HG03442 (cell line): ENCODE results near the gene CRYAA.

Experiments
- ATAC-seq: cut with Tn5 transposase; IDR thresholded peaks from one replicate; pipeline ENCODE4 v1.9.1; 2021; ENCODE audit warnings: mild to moderate bottlenecking, moderate library complexity; ENCODE audit not compliant: unreplicated experiment

The CRYAA gene

GRCh38 chr21:43198376-43198775 is 29.6 kb downstream of the CRYAA start:
- no peak for ATAC-seq

- ATAC-seq: no peak
Observed at GRCh38 chr21:43201491-43201890, 32.7 kb downstream of the CRYAA start.

- no peak for ATAC-seq
Observed at GRCh38 chr21:43203591-43203990, 34.8 kb downstream of the CRYAA start.

DNA sequence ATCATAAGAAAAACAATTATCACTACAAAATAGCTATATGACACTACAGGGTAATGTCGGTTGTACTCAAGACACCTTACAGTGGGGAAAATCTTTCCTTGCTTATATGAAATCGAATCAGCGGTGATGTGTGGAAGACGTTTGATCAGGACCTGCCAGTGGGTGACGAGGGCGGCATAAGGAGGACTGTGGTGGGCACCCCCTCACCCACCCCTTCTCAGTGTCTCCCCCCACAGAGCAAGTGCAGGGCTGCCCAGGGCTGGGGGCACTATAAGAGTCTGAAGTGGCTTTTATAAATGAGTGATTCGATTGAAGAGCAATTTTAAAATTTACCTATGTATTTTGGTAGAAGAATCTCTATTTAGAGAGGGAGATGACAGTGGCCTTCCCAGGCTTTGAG is 35.8 kb downstream of the CRYAA start:
- no peak for ATAC-seq

DNA sequence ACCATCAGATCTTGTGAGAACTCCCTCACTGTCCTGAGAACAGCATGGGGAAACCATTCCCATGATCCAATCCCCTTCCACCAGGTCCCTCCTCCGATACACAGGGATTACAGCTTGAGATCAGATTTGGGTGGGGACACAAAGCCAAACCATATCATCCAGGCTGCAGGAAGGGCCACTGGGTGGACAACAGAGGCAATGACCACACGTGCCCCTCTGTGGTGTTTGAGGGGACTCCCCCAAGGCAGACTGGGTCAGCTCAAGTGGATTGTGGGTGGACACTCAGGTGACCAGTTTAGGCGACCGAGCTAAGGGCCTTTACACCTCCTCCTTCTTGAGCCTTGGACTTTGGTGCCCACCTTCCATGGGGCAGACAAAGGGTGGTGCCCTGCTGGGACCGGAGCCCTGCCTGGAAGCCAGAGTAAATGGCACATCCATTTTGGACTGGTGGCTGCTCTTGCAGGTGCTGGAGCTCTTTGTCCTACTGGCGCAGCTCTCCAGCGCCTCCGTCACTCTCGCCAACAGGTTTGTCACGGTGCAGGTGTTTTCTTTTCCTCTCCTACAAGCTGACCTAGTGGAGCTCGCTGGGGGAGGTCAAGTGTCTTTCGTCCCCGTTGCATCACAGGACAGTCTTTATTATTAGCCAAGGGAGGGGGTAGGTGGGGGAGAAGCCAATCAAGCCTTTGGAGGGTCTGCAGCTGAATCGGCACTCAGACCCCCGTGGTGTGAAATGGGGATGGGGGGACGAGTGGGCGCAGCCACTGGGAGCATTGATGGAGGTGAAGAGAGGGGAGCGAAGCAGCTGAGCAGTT is 37.6 kb downstream of the CRYAA start:
- no peak for ATAC-seq

GRCh38 chr21:43207043-43207315 is 38.2 kb downstream of the CRYAA start:
- no peak for ATAC-seq

DNA sequence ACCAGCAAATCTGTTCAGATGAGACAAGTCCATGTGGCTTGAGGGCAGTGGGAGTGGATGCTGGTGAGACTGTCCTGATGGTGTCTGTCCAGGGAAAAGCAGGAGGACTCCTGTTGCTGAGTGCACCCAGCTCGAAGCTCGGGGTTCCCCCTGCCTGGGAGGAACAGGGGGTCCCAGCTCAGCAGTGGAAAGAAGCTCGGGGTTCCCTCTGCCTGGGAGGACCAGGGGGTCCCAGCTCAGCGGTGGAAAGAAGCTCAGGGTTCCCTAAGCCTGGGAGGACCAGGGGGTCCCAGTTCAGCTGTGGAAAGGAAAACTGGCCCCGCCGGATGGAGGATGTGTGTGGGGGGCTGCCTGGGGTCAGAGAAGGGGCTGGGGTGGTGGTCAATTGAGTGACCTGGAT is 39.1 kb downstream of the CRYAA start:
- ATAC-seq: no peak

GRCh38 chr21:43208561-43209332 is 39.9 kb downstream of the CRYAA start:
- no peak for ATAC-seq

DNA sequence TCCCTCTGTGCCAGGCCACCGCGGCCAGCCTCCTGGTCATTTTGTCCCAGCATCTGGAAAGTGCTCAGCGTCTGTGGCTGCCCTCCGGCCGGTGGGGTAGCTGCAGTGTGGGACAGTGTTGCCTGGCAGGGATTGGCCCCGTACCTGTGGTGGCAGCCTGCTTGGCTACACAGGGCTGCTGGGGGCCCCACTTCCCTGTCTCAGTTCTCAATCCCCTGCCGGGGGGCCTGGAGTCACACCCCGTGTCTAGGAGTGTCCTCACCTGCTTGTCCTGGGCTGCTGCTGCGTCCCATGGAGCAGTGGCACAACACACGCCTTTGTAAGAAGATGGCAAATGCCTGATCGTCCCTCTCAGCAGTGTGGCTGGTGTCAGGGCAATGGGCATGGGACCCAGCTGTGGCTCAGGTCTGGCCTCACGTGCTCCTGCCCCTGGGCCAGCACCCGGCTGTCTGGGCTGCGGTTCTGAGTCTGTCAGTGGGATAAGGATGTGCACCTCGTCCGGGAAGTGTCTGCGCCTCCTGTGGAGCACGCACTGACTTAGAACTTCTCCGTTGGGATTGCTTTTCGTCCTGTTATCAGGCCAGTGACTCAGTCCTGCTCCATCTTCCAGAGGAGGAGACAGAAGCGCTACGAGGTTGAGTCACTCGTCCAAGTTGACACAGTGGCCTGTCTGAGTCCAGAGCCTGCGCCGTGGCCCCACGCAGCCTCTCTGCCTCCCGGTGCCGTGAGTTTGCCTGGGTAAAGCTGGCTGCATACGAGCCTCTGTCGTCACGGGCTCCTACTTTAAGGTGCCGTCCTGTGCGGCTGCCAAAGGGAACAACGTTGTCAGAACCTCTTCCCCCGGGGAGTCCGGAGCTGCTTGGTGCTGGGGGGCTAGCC is 41.0 kb downstream of the CRYAA start:
- ATAC-seq: no peak

GRCh38 chr21:43210454-43211071 is 41.8 kb downstream of the CRYAA start:
- no peak for ATAC-seq

DNA sequence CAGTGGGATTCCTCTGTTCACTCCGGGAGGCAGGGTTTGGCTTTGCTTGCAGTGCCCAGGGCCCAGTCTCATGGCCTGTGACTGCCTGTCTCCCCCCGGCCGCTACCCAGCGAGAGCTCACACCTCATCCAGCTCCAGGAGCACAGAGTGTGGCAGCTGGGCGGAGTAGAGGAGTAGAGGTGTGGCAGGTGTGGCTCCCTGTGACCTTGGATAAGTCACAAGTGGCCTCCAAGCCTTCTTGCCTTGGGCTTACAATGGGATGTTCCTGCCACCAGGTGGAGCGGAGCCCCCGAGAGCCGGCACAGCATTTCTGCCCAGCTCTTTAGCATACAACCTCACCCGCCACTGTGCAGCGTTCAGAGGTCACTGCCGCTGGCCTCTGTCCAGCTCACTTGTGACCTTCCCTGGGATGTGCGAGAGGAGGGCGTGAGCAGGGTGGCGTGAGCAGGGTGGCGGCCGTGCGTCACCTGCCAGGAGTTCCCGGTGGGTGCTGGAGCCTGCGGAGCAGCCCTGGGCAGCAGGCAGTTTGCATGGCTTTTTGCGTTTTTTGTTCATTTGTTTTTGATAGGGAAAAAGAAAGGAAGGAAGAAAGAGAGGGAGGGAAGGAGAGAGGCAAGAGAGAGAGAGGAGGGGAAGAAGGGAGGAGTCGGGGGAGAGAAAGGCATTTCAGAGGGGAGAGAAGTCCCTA is 42.4 kb downstream of the CRYAA start:
- no peak for ATAC-seq

- no peak for ATAC-seq
Observed at GRCh38 chr21:43211760-43212115, 42.9 kb downstream of the CRYAA start.
